Body of pancreas (tissue), 4 donors: ENCODE results near the gene EIF4B. TPM values are rescaled to one million over a fixed set of nuclear protein-coding genes. Genes with fewer than 3 reads are reported as not detected.

ENCODE experiments used
- ATAC-seq: fragments of 150-250 bp; one replicate; pipeline ENCODE4 v1.9.1; 2016
- DNase-seq, 4 donors: peaks; one replicate each; pipeline ENCODE4 v3.0.0-alpha.2; 2019
- H3K27ac ChIP-seq, 4 donors: fragments of 200-600 bp; sonication (generic); 1 replicate in 3 of 4; 2 replicates in 1 of 4; pipeline versions ENCODE4 v1.5.1 to v1.6.1; 2016 to 2019; ENCODE audit warnings: mild to moderate bottlenecking in 1 of 4, mixed read lengths in 1 of 4, moderate library complexity in 1 of 4
- H3K27me3 ChIP-seq, 2 donors: fragments of 200-600 bp; sonication (generic); one replicate each; pipeline ENCODE4 v1.6.0; 2016; ENCODE audit warnings: mild to moderate bottlenecking in 1 of 2
- H3K36me3 ChIP-seq, 2 donors: fragments of 200-600 bp; sonication (generic); replicated peaks in 1 of 2; 2 replicates each; pipeline ENCODE4 v1.5.1; 2016; ENCODE audit warnings: low read depth in 2 of 2; ENCODE audit not compliant: insufficient read depth in 1 of 2
- H3K4me1 ChIP-seq: fragments of 200-600 bp; sonication (generic); one replicate; pipeline ENCODE4 v1.6.0; 2016
- H3K4me3 ChIP-seq, 2 donors: fragments of 200-600 bp; sonication (generic); 1 replicate in 1 of 2; 2 replicates in 1 of 2; pipeline ENCODE4 v1.5.1; 2016 to 2019
- H3K9me3 ChIP-seq, 3 donors: fragments of 200-600 bp; sonication (generic); 1 replicate in 2 of 3; 2 replicates in 1 of 3; pipeline ENCODE4 v1.5.1; 2016
- POLR2A ChIP-seq, 3 donors: fragments of 450-650 bp; IDR thresholded peaks; one replicate each; pipeline ENCODE4 v1.6.1; 2016; ENCODE audit warnings: antibody characterized with exemption in 3 of 3, mild to moderate bottlenecking in 2 of 3
- WGBS, 2 donors: methylation state at CpG; one replicate each; pipeline ENCODE4 v1.1.5; 2017; 5-methylcytosine and 5-hydroxymethylcytosine counted together
- intact Hi-C: fragments of 100-400 bp; cut with DNase I; formaldehyde crosslinking; loops from one replicate; pipeline ENCODE4 v1.15.1; 2023
- total RNA-seq, 2 donors: library from RNA; depleted of rRNA; stranded (reverse); fragments of >200 nt; gene quantifications; one replicate each; pipeline ENCODE4 v1.1.0, GENCODE V29; 2016
- TF ChIP-seq, protein P1 (sequence below), 7 experiments: fragments of 450-650 bp in 4 of 7; fragments of 200-600 bp in 3 of 7; sonication (generic) in 3 of 7; IDR thresholded peaks; one replicate each; pipeline ENCODE4 v1.5.1; 2016 to 2019; ENCODE audit warnings: antibody characterized with exemption in 7 of 7

Gene EIF4B
- total RNA-seq, 2 donors from 2014 or later, result 326 to 389 TPM

DNA sequence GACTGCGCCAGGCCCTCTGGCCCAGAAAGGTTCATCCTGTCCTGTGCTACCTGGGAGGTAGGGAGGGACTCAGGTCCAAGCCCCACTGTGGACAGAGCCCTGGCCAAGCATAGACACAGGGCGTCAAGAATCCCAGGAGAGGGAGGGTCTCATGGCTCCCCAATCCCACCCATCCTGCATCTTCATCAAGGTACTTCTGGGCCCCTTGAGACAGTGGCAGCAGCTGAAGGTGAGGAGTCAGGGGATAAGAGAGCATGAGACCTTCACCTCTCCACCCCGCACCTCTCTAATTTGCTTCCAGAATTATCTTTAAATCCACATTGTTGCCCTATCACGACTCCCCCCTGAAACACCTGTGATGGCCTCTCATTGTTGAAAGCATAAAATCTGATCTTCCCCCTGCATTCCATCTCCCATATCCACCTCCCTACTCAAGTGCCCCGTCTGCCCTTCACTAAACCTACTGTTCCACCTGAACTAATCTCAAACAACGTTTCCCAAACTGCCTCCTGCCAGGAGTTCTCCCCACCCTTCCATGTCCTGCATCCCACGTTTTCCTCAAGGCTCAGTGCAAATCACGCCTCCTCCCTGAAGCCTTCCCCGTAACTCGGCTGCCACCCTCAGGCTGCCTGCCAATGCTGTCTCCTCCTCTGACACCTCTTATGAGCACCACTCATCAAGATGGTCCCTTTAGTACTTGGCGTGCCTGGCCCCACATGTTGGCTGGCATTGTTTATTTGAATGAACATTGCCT is 30.3 kb upstream of the EIF4B start:
- no peaks in the 10 kb centered on the region for H3K9me3 ChIP-seq
- H3K27ac ChIP-seq, result no peak overlapping the region
- H3K36me3 ChIP-seq, result no peaks in the 10 kb centered on the region
- WGBS, 2 donors, result 56 to 59% methylated on average over 9 to 11 of the region's 11 CpGs
- TF ChIP-seq POLR2A (IDR thresholded peaks at IDR 0.05), result no peak
- TF ChIP-seq, protein P1, sequence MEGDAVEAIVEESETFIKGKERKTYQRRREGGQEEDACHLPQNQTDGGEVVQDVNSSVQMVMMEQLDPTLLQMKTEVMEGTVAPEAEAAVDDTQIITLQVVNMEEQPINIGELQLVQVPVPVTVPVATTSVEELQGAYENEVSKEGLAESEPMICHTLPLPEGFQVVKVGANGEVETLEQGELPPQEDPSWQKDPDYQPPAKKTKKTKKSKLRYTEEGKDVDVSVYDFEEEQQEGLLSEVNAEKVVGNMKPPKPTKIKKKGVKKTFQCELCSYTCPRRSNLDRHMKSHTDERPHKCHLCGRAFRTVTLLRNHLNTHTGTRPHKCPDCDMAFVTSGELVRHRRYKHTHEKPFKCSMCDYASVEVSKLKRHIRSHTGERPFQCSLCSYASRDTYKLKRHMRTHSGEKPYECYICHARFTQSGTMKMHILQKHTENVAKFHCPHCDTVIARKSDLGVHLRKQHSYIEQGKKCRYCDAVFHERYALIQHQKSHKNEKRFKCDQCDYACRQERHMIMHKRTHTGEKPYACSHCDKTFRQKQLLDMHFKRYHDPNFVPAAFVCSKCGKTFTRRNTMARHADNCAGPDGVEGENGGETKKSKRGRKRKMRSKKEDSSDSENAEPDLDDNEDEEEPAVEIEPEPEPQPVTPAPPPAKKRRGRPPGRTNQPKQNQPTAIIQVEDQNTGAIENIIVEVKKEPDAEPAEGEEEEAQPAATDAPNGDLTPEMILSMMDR (IDR thresholded peaks at IDR 0.05), result peak in 1 of 7 experiments; percentile 13
- no peak for DNase-seq
- no peak overlapping the region for H3K4me3 ChIP-seq
- H3K27me3 ChIP-seq, result no peaks in the 10 kb centered on the region
- intact Hi-C loops, result loop anchor here (5.0 to 10.0 kb wide), 2 partner anchors 89 to 391 kb away; no protein-coding TSS in a partner anchor
- ATAC-seq, result no peak
- H3K4me1 ChIP-seq, result peaks cover 41% of the 10 kb centered on the region

DNA sequence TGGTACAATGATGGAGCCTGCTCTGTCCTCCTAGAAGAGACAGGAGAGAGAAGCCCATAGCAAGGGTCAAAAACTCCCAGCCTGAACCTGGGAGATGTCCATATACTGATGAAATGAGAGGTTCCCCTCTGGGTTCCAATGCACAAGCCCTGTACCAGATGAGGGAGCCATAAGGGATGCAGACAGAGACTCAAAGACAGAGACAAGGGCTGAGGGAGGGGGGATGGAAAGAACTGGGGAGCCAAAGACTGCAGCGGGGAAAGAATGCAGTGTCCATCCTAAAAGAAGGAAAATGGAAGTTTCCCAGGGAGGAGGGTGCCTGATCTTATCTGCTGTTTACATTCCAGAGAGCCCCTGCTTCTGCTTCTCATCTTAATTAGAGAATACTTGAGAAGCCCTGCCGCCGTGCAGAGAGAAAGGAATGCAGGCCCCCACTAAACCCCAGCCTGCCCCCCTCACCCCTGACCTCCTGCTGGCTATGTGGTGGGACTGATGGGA is 29.6 kb upstream of the EIF4B start:
- ATAC-seq, result no peak
- DNase-seq, result peak in 1 of 4 donors; percentile 13
- Histone ChIP-seq H3K27me3 (no peaks in the 10 kb centered on the region), H3K4me1 (peaks cover 44% of the 10 kb centered on the region), H3K27ac (no peak overlapping the region), H3K36me3 (no peaks in the 10 kb centered on the region), H3K9me3 (no peaks in the 10 kb centered on the region), H3K4me3 (no peak overlapping the region)
- TF ChIP-seq, protein P1 (IDR thresholded peaks at IDR 0.05), result no peak
- no peak for TF ChIP-seq POLR2A (IDR thresholded peaks at IDR 0.05)
- 50 to 54% methylated on average over 3 of the region's 3 CpGs for WGBS, 2 donors
- intact Hi-C loops, result loop anchor here (5.0 to 10.0 kb wide), 2 partner anchors 89 to 392 kb away; no protein-coding TSS in a partner anchor

DNA sequence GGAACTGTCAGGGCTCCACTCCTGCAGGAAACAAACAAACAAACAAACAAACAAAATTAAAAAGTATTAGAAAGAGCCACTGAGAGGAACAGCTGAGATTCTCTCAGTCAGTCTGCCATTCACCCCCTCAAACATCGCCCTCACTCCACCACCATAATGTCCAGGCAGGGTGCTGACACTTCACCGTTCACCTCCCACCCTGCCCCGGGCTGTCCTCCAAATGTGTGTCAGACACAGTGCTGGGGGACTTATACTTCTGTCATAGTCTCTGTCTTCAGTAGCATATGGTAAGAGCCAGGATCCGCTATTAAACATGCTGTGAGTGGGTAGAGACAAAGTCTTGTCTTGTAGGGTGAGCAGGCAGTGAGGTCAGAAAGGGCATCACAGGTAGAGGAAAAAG is 29.1 kb upstream of the EIF4B start:
- ATAC-seq, result no peak
- Histone ChIP-seq H3K27ac (no peak overlapping the region), H3K4me1 (peaks cover 44% of the 10 kb centered on the region), H3K4me3 (no peak overlapping the region), H3K36me3 (no peaks in the 10 kb centered on the region), H3K27me3 (no peaks in the 10 kb centered on the region), H3K9me3 (no peaks in the 10 kb centered on the region)
- TF ChIP-seq POLR2A (IDR thresholded peaks at IDR 0.05), result no peak
- TF ChIP-seq, protein P1 (IDR thresholded peaks at IDR 0.05), result no peak
- no peak for DNase-seq
- 59 to 66% methylated on average over 4 of the region's 4 CpGs for WGBS, 2 donors
- intact Hi-C loops, result loop anchor here (5.0 to 10.0 kb wide), 2 partner anchors 90 to 392 kb away; no protein-coding TSS in a partner anchor

DNA sequence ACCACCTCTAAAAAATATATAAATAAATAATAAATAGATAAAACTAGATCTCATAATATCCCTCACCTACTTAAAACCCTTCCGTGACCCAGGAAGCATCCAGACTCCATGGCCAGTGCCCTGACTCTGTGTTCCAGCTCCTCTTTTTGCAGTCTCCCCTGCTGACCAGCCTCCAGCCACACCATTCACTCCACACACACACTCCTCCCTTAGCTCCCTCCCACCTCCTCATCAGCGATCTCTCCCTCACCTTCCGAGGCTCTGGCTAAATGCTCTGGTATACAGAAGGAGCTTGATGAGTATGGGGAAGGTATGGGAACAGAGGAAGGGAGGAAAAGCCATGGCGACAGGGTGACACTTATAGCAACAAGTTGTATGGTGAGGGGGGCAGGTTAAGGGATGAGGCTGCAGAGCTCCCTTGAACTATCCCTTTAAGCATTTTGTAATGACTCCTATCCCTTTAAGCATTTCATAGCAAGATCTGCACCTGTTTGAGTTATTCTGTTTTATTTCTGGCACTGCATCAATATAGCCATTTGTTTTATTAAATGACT is 26.1 kb upstream of the EIF4B start:
- intact Hi-C loops, result no loop called here
- Histone ChIP-seq H3K27ac (peak overlapping the region in 1 of 4 donors; percentile 27), H3K4me1 (peaks cover 24% of the 10 kb centered on the region), H3K9me3 (no peaks in the 10 kb centered on the region), H3K27me3 (no peaks in the 10 kb centered on the region), H3K4me3 (no peak overlapping the region), H3K36me3 (no peaks in the 10 kb centered on the region)
- 28 to 29% methylated on average over 4 of the region's 4 CpGs for WGBS, 2 donors
- TF ChIP-seq, protein P1 (IDR thresholded peaks at IDR 0.05), result no peak
- no peak for TF ChIP-seq POLR2A (IDR thresholded peaks at IDR 0.05)
- ATAC-seq, result no peak
- no peak for DNase-seq
